GM18867 (cell line): Measurements from ENCODE around the gene NUP214.
"Not testable (repeated sequence)": the region's sequence is repeated elsewhere in the genome, so short reads cannot be mapped to it uniquely, and the experiment has no call there.

Source experiments
- ATAC-seq: cut with Tn5 transposase; IDR thresholded peaks from one replicate; pipeline ENCODE4 v1.9.1; 2021; ENCODE audit warnings: mild to moderate bottlenecking, moderate library complexity; ENCODE audit not compliant: unreplicated experiment

NUP214 gene

GRCh38 chr9:131096269-131097125 is 28.9 kb upstream of the NUP214 start, which contains the start of gene AIF1L:
Gene AIF1L, plus strand, starts transcription at chr9:131096531. Its CDS starts 99 bp downstream, at chr9:131096630.
- no peak for ATAC-seq

- ATAC-seq = no peak
These were observed 28.0 kb upstream of the NUP214 start for GRCh38 chr9:131097126-131097947.

- no peak for ATAC-seq
These were observed 27.5 kb upstream of the NUP214 start for GRCh38 chr9:131097948-131098278.

- no peak for ATAC-seq
These were observed 26.8 kb upstream of the NUP214 start for GRCh38 chr9:131098391-131099101.

- ATAC-seq = no peak
These were observed 26.2 kb upstream of the NUP214 start for GRCh38 chr9:131099102-131099606.

GRCh38 chr9:131099845-131100244 is 25.5 kb upstream of the NUP214 start:
- ATAC-seq = not testable (repeated sequence)

GRCh38 chr9:131100445-131100844 is 24.9 kb upstream of the NUP214 start:
- ATAC-seq = no peak

GRCh38 chr9:131101207-131101964 is 24.0 kb upstream of the NUP214 start:
- no peak for ATAC-seq

GRCh38 chr9:131103024-131103423 is 22.4 kb upstream of the NUP214 start:
- ATAC-seq = no peak

GRCh38 chr9:131103535-131103934 is 21.9 kb upstream of the NUP214 start:
- ATAC-seq = no peak

GRCh38 chr9:131104016-131104740 is 21.2 kb upstream of the NUP214 start:
- no peak for ATAC-seq

GRCh38 chr9:131105952-131106351 is 19.4 kb upstream of the NUP214 start:
- no peak for ATAC-seq

- ATAC-seq = no peak
These were observed 17.6 kb upstream of the NUP214 start for GRCh38 chr9:131107760-131108159.

GRCh38 chr9:131111186-131111853 is 14.1 kb upstream of the NUP214 start:
- no peak for ATAC-seq

GRCh38 chr9:131111854-131112311 is 13.5 kb upstream of the NUP214 start:
- ATAC-seq = no peak

GRCh38 chr9:131112374-131113154 is 12.8 kb upstream of the NUP214 start:
- ATAC-seq = no peak

- no peak for ATAC-seq
These were observed 11.7 kb upstream of the NUP214 start for GRCh38 chr9:131113655-131114054.

GRCh38 chr9:131114084-131114535 is 11.3 kb upstream of the NUP214 start:
- ATAC-seq = no peak
